ENCODE measurements around the gene ARAP3.

Gene ARAP3

DNA sequence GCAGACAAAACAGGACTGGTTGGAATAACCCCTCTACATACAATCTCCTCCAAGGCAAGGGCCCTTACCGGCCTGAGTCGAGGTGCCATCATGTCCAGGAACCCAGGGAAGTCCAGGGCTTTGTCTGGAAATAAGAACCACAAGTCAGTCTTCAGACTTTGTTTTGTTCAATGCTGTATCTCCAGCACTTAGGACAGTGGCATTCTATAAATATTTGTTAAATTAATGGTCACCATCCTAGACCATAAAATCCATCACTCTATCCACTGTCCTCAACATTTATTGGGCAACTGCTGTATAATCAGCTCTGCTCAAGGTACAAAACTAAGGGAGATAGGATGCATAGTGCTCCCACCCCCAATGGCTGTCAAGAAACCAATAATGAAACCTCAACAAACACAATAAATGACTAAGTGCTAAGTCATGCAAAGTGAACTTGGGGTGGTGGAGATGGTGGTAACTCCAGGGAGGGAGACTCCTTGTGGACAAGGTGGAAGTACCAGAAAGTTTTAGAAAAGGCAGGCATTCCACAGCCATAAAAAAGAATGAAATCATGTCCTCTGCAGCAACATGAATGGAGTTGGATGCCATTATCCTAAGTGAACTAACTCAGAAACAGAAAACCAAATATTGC lies 40.3 kb downstream of the ARAP3 start:
- no peak for DNase-seq (ENCODE audit: extremely low spot score)

DNA sequence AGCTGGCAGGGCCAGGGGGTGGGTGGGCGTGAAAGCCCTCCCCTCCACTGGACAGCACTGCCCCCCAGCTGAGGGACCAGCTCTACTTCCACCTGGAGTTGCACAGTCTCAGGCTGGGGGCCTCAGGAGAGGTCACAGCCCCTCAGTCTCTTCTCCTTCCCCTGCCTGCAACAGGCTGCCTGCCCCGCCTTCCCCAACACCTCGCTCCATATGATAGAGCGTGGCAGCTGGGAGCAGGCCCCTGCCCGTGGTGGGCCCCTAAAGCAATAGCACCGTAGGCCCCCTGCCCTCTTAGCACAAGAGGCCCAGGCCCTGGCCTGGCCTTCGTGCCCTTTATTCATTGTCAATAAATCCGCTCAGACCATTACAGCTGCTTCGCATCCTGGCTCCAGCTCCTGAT lies 41.3 kb downstream of the ARAP3 start:
- CTCF ChIA-PET = interaction anchor here (0.9 kb wide), 1 partner anchor 10 kb away, joined by 3 read pairs; no protein-coding TSS in a partner anchor
- no peak for TF ChIP-seq ELF4 (IDR thresholded peaks at IDR 0.05)
- TF ChIP-seq FOXM1 (IDR thresholded peaks at IDR 0.05; ENCODE audit: borderline replicate concordance) = no peak
- TF ChIP-seq FOXK2 (IDR thresholded peaks at IDR 0.05) = no peak
- TF ChIP-seq L3MBTL2 (conservative IDR thresholded peaks at IDR 0.05) = no peak
- TF ChIP-seq TARDBP (IDR thresholded peaks at IDR 0.05) = no peak
- no peak for TF ChIP-seq SUZ12 (IDR thresholded peaks at IDR 0.05)
- no peak for TF ChIP-seq LEF1 (IDR thresholded peaks at IDR 0.05; ENCODE audit: borderline replicate concordance)
- no peak for TF ChIP-seq ARNT (IDR thresholded peaks at IDR 0.05)
- TF ChIP-seq SP1 (IDR thresholded peaks at IDR 0.05) = no peak
- TF ChIP-seq BHLHE40 (IDR thresholded peaks at IDR 0.05; ENCODE audit: borderline replicate concordance) = no peak
- no peak for TF ChIP-seq FOXA1 (IDR thresholded peaks at IDR 0.05)
- TF ChIP-seq, protein P1, sequence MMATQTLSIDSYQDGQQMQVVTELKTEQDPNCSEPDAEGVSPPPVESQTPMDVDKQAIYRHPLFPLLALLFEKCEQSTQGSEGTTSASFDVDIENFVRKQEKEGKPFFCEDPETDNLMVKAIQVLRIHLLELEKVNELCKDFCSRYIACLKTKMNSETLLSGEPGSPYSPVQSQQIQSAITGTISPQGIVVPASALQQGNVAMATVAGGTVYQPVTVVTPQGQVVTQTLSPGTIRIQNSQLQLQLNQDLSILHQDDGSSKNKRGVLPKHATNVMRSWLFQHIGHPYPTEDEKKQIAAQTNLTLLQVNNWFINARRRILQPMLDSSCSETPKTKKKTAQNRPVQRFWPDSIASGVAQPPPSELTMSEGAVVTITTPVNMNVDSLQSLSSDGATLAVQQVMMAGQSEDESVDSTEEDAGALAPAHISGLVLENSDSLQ (IDR thresholded peaks at IDR 0.05) = no peak
- TF ChIP-seq CTBP1 (IDR thresholded peaks at IDR 0.05; ENCODE audit: borderline replicate concordance) = no peak
- no peak for TF ChIP-seq HDGF (IDR thresholded peaks at IDR 0.05; ENCODE audit: borderline replicate concordance)
- DNase-seq (ENCODE audit: extremely low spot score) = no peak
- POLR2A ChIA-PET = no interaction called here

More for the DNA sequence above, 40.3 kb downstream of the ARAP3 start:
- ChIA-PET POLR2A (interaction anchor here (1.4 kb wide), 1 partner anchor 9 kb away, joined by 5 read pairs; the partner anchor contains the start of gene FCHSD1), CTCF (interaction anchor here (1.2 kb wide), 1 partner anchor 50 kb away, joined by 4 read pairs; no protein-coding TSS in a partner anchor)
- no peak for TF ChIP-seq CTBP1 (IDR thresholded peaks at IDR 0.05; ENCODE audit: borderline replicate concordance)
- TF ChIP-seq BHLHE40 (IDR thresholded peaks at IDR 0.05; ENCODE audit: borderline replicate concordance) = no peak
- TF ChIP-seq SUZ12 (IDR thresholded peaks at IDR 0.05) = no peak
- no peak for TF ChIP-seq TARDBP (IDR thresholded peaks at IDR 0.05)
- no peak for TF ChIP-seq ARNT (IDR thresholded peaks at IDR 0.05)

DNA sequence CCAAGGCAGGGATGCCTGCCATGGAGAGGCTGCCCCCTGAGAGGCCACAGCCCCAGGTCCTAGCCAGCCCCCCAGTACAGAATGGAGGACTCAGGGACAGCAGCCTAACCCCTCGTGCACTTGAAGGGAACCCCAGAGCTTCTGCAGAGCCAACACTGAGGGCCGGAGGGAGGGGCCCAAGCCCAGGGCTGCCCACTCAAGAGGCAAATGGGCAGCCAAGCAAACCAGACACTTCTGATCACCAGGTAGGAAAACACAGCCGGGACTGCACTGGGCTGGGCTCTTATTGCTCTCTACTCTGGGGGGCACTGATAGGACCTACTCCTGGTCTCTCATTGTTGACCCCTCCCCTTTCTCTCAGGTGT lies 42.0 kb downstream of the ARAP3 start:
- CTCF ChIA-PET = no interaction called here
- POLR2A ChIA-PET = interaction anchor here (1.2 kb wide), 1 partner anchor 11 kb away, joined by 3 read pairs; no protein-coding TSS in a partner anchor
- DNase-seq (ENCODE audit: extremely low spot score) = no peak
- TF ChIP-seq FOXK2 (IDR thresholded peaks at IDR 0.05) (no peak), L3MBTL2 (conservative IDR thresholded peaks at IDR 0.05) (no peak), CTBP1 (IDR thresholded peaks at IDR 0.05; ENCODE audit: borderline replicate concordance) (no peak), ELF4 (IDR thresholded peaks at IDR 0.05) (no peak), ZNF384 (IDR thresholded peaks at IDR 0.05) (no peak)

- no peak for DNase-seq (ENCODE audit: extremely low spot score)
- CTCF ChIA-PET = no interaction called here
- POLR2A ChIA-PET = interaction anchor here (1.2 to 1.3 kb wide), 2 partner anchors 11 to 21 kb away, joined by 3 read pairs; partner anchors contain the start of gene DIAPH1
- no peak for TF ChIP-seq HDGF (IDR thresholded peaks at IDR 0.05; ENCODE audit: borderline replicate concordance)
- TF ChIP-seq TARDBP (IDR thresholded peaks at IDR 0.05) = no peak
- no peak for TF ChIP-seq BHLHE40 (IDR thresholded peaks at IDR 0.05; ENCODE audit: borderline replicate concordance)
- no peak for TF ChIP-seq CTBP1 (IDR thresholded peaks at IDR 0.05; ENCODE audit: borderline replicate concordance)
- no peak for TF ChIP-seq FOXM1 (IDR thresholded peaks at IDR 0.05; ENCODE audit: borderline replicate concordance)
- no peak for TF ChIP-seq ZNF384 (IDR thresholded peaks at IDR 0.05)
- TF ChIP-seq SUZ12 (IDR thresholded peaks at IDR 0.05) = no peak
- TF ChIP-seq NFRKB (IDR thresholded peaks at IDR 0.05) = no peak
- TF ChIP-seq FOXK2 (IDR thresholded peaks at IDR 0.05) = no peak
- TF ChIP-seq ELF4 (IDR thresholded peaks at IDR 0.05) = no peak
- TF ChIP-seq, protein P1 (IDR thresholded peaks at IDR 0.05) = no peak
- no peak for TF ChIP-seq FOXA1 (IDR thresholded peaks at IDR 0.05)
- TF ChIP-seq ARNT (IDR thresholded peaks at IDR 0.05) = no peak
These were observed 42.5 kb downstream of the ARAP3 start for GRCh38 chr5:141639357-141640050.

GRCh38 chr5:141638771-141639170 lies 43.3 kb downstream of the ARAP3 start:
- ChIA-PET CTCF (no interaction called here), POLR2A (interaction anchor here (1.3 to 3.5 kb wide), 2 partner anchors 8 to 20 kb away, joined by 3 to 27 read pairs; partner anchors contain the start of gene DIAPH1)
- TF ChIP-seq ZNF384 (IDR thresholded peaks at IDR 0.05) = no peak
- TF ChIP-seq L3MBTL2 (conservative IDR thresholded peaks at IDR 0.05) = no peak
- no peak for TF ChIP-seq CTBP1 (IDR thresholded peaks at IDR 0.05; ENCODE audit: borderline replicate concordance)
- TF ChIP-seq FOXK2 (IDR thresholded peaks at IDR 0.05) = no peak
- no peak for TF ChIP-seq FOXA1 (IDR thresholded peaks at IDR 0.05)
- TF ChIP-seq, protein P1 (IDR thresholded peaks at IDR 0.05) = no peak
- no peak for TF ChIP-seq BHLHE40 (IDR thresholded peaks at IDR 0.05; ENCODE audit: borderline replicate concordance)
- TF ChIP-seq HDGF (IDR thresholded peaks at IDR 0.05; ENCODE audit: borderline replicate concordance) = no peak
- TF ChIP-seq SUZ12 (IDR thresholded peaks at IDR 0.05) = no peak
- no peak for TF ChIP-seq SP1 (IDR thresholded peaks at IDR 0.05)
- no peak for TF ChIP-seq FOXM1 (IDR thresholded peaks at IDR 0.05; ENCODE audit: borderline replicate concordance)
- TF ChIP-seq LEF1 (IDR thresholded peaks at IDR 0.05; ENCODE audit: borderline replicate concordance) = no peak
- TF ChIP-seq ARNT (IDR thresholded peaks at IDR 0.05) = no peak
- TF ChIP-seq TARDBP (IDR thresholded peaks at IDR 0.05) = no peak
- no peak for TF ChIP-seq NFRKB (IDR thresholded peaks at IDR 0.05)
- TF ChIP-seq ELF4 (IDR thresholded peaks at IDR 0.05) = no peak
- no peak for DNase-seq (ENCODE audit: extremely low spot score)

Measured in HEK293T (cell line).